Right ventricle myocardium superior (tissue), 1 donor: ENCODE measurements around the gene SPATA13. TPM values are rescaled to one million over a fixed set of nuclear protein-coding genes. Genes with fewer than 3 reads are reported as not detected.
A peak's percentile ranks its signal among the peaks of the same experiment; 100 is the strongest.
"Not testable (repeated sequence)": the region's sequence is repeated elsewhere in the genome, so short reads cannot be mapped to it uniquely, and the experiment has no call there.

Experiments used
- ATAC-seq: fragments of 200-7000 bp; cut with Tn5 transposase; one replicate; pipeline ENCODE4 v1.9.1; 2020; ENCODE audit warnings: mild to moderate bottlenecking; ENCODE audit not compliant: poor library complexity
- DNase-seq: peaks from one replicate; pipeline ENCODE4 v3.0.0-alpha.2; 2020
- intact Hi-C: fragments of 100-400 bp; cut with DNase I; formaldehyde crosslinking; loops from one replicate; pipeline ENCODE4 v1.11.2; 2022
- total RNA-seq: library from RNA; stranded (reverse); fragmentation: NEBNext Ultra II Directional; extraction: Animal tissue kit (Norgen Biotek cat#: 25700); gene quantifications from one replicate; pipeline ENCODE4 v1.2.1, GENCODE V29; 2021
- donor health status: DM: no; HTN: yes; CAD: no; lungs with severe emphysema.

The SPATA13 gene
- total RNA-seq, 1 donor from 2014 or later: 8.3 TPM

DNA sequence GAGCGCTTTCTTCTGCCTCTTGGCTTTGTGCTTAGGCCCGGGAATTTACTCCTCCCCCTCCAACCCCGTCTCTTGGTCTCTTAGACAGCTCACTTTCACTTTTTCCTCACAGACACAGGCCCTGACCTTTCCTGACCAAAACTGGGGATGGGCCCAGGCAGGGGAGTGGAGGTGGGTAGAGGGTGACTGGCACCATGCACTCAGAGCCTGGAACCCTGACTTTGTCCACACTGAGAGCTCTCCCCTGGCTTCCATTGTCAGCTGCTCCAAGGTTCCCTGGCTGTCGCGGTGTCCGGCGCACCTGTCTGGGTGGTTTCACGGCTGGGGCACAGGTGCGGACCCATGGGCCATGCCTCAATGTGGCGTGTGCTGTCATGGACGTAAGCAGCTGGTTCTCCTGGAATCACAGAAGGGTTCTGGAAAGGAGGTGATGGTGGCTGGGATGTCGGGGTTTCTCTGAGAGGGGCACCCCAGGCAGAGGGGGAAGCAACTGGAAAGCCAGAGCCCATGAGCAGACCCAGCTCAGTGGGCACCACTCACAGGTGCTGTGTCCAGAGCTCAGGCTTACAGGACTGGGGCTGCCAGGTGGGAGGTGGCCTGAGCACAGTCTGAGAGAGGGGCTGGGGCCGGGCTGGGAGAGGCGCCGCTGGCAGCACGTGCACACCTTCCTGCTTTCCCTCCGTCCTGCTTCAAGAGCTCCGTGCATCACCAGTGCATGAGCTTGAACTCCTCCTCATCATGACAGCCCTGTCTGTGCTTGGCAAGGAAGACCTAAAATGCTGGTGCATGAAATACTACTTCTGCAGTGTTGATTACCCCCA lies 120.9 kb downstream of the SPATA13 start:
- intact Hi-C loops: no loop called here

GRCh38 chr13:24282256-24282655 lies 121.7 kb downstream of the SPATA13 start:
- ATAC-seq (peak; percentile 16), DNase-seq (no peak)
- intact Hi-C loops: no loop called here

More for the DNA sequence above, 120.9 kb downstream of the SPATA13 start:
- ATAC-seq (no peak), DNase-seq (no peak)

DNA sequence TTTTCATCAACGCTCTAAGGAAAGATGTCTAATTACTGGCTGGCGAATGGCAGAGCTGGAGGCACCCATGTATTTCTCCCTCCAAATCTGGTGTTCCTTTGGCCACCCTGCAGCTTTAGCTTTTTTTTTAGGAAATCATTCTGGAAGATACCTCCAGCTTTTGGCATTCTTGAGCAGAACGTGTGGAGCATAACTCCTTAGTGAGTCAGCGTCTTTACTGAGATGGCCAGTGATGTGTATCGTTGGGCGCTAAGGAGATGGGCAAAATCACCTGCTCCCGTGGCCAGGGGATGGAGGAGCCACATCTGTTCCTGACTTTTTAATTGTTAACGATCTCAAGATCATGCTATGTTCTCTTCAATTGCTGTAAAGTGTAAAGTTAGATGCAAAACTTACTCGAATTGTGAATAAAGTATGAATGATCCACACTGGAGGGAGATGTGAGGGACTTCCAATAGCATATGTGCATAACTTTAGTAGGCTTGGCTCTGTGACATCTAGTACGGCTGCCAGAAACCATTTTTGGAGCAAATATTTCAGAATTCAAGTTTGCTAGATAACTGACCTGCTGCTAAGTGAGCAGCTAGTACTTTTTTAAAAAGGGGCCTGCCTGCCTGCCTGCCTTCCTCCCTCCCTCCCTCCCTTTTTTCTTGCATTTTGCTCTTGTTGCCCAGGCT lies 124.5 kb downstream of the SPATA13 start:
- ATAC-seq: no peak
- no peak for DNase-seq
- intact Hi-C loops: no loop called here

DNA sequence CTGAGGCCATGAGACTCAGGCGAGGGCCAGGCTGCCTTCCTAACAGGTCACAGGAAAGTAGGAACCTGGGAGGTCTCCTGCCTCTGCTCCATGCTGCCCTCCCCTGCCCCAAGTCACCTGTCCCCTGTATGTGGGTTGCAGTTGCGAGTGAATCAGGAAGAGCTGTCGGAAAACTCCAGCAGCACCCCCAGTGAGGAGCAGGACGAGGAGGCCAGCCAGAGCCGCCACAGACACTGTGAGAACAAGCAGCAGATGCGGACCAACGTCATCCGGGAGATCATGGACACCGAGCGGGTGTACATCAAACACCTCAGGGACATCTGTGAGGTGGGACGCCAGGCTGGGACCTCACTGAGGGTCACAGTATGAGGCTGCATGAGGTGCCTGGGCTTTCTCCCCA lies 126.1 kb downstream of the SPATA13 start:
- DNase-seq (no peak), ATAC-seq (no peak)
- intact Hi-C loops: no loop called here

DNA sequence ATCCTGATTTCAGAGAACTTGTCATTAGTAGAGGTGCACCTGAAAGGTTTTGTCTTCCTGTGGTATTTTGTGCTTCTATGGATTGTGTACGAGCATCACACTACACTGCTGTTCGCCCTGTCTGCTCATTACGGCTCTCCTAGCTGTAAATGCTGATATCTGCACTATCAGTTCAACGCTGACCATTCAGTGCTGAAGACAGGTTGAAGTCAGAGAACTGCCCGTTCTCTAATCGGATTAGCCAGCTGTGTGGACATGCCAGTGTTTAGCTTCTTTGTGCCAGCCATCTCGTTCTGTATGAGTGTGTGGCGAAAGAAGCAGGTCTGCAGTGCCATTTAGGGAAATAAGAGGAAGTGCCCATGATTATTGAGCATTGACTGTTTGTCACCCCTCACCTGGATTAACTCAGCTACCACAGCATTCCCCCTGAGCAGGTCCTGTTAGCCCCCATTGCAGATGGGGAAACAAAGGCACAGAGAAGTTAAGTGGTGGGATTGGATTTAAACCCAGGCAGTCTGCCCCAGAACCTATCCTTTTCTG lies 127.3 kb downstream of the SPATA13 start:
- intact Hi-C loops: no loop called here
- ATAC-seq (no peak), DNase-seq (no peak)

GRCh38 chr13:24288870-24289269 lies 128.3 kb downstream of the SPATA13 start:
- ATAC-seq (no peak), DNase-seq (no peak)
- intact Hi-C loops: no loop called here

DNA sequence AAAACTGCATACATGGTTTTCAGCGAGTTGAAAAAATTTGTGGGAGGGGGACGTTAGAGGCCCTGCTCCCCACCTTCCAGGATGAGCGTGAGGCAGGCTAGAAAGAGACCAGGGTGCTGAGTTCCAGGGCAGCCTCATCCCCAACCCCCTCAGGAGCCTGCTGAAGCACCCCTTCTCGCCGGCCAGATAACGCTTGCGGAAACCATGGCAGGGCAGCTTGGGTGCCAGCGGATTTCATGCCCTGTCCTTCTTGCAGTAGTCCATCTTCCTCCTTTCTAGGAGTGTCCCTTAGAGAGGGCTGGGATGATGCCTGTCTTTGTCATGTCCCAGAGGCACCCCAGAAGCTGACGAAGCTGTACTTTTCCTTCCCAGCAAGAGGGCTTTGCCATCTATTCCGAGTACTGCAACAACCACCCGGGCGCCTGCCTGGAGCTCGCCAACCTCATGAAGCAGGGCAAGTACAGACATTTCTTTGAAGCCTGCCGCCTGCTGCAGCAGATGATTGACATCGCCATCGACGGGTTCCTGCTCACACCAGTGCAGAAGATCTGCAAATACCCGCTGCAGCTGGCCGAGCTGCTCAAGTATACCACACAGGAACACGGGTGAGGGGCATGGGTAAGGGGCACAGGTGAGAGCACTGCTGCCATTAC lies 129.9 kb downstream of the SPATA13 start:
- ATAC-seq: no peak

DNA sequence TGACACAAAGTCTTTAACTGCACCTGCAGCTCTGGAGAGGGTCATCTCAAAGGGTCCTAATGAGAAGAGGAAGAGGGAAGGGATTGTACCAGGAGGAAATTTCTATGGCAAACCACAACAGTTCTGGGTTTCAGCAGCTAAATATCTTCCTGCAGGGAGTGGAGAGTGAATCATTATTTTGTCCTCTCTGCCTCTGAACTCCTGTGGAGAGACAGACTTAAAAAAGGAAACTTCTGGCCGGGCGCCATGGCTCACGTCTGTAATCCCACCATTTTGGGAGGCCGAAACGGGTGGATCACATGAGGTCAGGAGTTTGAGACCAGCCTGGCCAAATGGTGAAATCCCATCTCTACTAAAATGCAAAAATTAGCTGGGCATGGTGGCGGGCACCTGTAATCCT lies 132.0 kb downstream of the SPATA13 start:
- intact Hi-C loops: no loop called here
- no peak for ATAC-seq
- no peak for DNase-seq

More for the DNA sequence above, 129.9 kb downstream of the SPATA13 start:
- DNase-seq: no peak
- intact Hi-C loops: no loop called here

DNA sequence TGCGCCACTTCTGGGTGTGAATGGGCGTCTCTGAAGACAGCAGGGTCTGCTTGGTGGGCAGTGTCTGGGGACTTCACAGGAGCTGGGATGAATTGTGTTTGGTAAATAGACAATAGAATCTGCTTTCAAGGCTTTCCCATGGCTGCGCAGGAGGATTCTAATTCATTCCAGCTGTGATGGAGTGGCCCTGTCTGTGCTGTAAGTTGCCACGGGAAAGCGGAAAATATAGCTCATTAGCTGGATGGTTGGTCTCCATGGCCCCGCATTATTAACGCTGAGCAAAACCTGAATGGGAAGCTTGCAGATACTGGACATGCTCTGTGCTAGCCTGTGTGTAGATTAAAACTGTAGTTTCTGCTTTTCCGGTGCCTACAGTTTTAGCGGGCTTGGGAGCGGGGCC lies 133.2 kb downstream of the SPATA13 start:
- DNase-seq (no peak), ATAC-seq (no peak)
- intact Hi-C loops: no loop called here

- DNase-seq: no peak
- intact Hi-C loops: no loop called here
- ATAC-seq: no peak
Measured at GRCh38 chr13:24299488-24300114, 139.1 kb downstream of the SPATA13 start.

- DNase-seq (no peak), ATAC-seq (no peak)
- intact Hi-C loops: no loop called here
Measured at GRCh38 chr13:24301434-24301833, 140.9 kb downstream of the SPATA13 start.

- DNase-seq (no peak), ATAC-seq (no peak)
- intact Hi-C loops: no loop called here
Measured at GRCh38 chr13:24301911-24302310, 141.4 kb downstream of the SPATA13 start.

DNA sequence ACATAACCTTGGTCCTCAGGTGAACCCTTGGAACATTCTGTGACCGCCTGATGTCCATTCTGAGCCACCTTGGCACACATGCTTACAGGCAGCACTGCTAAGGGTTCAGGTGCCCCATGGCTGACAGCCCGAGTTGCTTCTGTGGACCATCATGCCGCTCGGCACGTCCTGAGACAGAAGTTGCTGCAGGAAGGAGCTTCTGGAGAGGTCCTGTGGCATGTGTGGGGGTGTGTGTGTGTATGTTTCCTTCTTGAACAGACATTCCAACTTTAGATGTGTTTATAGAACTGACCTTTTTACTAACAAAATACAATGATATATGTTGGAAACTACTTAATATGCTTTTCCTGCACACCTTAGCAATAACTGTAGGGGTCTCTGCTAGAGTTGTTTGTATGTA lies 144.1 kb downstream of the SPATA13 start:
- intact Hi-C loops: no loop called here
- DNase-seq (no peak), ATAC-seq (no peak)

- ATAC-seq: no peak
- no peak for DNase-seq
- intact Hi-C loops: no loop called here
Measured at GRCh38 chr13:24306632-24307031, 146.1 kb downstream of the SPATA13 start.

DNA sequence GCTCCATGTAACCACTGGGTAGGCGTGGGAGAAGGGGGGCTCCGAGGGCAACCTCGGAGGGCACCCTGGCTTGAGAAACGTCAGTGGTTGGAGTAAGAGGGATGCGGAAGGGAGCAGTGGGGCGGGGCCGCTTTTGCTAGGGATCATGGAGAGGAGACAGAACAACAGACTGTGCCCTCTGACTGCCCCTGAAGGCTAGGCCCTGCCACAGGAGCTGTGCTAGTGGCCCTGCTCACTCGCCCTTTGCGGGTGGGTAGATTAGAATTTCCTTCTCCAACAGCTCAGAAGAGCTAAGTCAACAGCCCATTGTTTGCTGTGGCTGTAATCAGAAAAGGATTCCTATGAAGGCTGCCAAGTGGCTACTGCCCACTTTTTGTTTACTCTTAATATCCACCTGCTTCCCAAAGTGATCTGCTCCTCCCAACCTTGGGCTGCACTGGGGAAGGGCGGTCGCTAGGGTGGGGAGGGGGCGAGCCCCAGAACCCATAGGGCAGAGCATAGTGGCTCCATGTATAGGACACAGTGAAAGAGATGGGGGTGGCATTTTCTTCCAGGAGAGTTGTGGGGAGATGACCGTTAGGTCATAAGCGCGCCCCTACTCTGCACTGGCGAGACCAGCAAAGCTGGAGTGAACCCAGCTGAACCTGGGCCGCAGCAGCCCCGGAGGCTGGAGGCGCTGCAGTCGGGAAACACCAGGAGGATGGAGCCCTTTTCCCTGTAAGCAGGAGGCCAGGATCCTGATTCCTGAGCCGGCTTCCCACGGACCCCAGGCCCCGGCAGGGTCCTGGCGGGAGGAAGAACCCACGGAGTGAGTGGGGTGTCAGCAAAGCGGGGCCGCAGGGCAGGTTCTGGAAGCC lies 146.9 kb downstream of the SPATA13 start:
- DNase-seq (no peak), ATAC-seq (peak; percentile 29)
- intact Hi-C loops: no loop called here

GRCh38 chr13:24308068-24308445 lies 147.5 kb downstream of the SPATA13 start:
- ATAC-seq (peak; percentile 36), DNase-seq (no peak)
- intact Hi-C loops: no loop called here

- ATAC-seq: no peak
- DNase-seq: no peak
- intact Hi-C loops: no loop called here
Measured at GRCh38 chr13:24308488-24309020, 148.0 kb downstream of the SPATA13 start.

GRCh38 chr13:24309300-24309699 lies 148.8 kb downstream of the SPATA13 start, which contains the start of gene C1QTNF9:
Gene C1QTNF9, plus strand, starts transcription at chr13:24309580. Its CDS starts 6,424 bp downstream, at chr13:24316004.
- DNase-seq, ATAC-seq, intact Hi-C loops: not testable (repeated sequence)
